Lung (tissue), 12 donors: ENCODE data around the gene GPR146. TPM values are rescaled to one million over a fixed set of nuclear protein-coding genes. Genes with fewer than 3 reads are reported as not detected.

Experiments used
- ATAC-seq: fragments of 200-7000 bp; cut with Tn5 transposase; one replicate; pipeline ENCODE4 v1.9.1; 2020; ENCODE audit warnings: moderate number of reproducible peaks; ENCODE audit not compliant: insufficient read depth, low FRiP score
- DNase-seq, 3 donors: peaks; one replicate each; pipeline ENCODE4 v3.0.0-alpha.2; 2013 to 2017
- H3K27ac ChIP-seq, 2 donors: one replicate each; pipeline ENCODE4 v1.5.1; 2013; ENCODE audit warnings: mild to moderate bottlenecking in 2 of 2, moderate library complexity in 2 of 2, control low read depth in 1 of 2, inconsistent platforms in 1 of 2, low read depth in 1 of 2, low read length in 1 of 2
- H3K27me3 ChIP-seq, 3 donors: one replicate each; pipeline ENCODE4 v1.5.1; 2013; ENCODE audit warnings: low read length in 2 of 3; ENCODE audit not compliant: control insufficient read depth in 3 of 3, insufficient read depth in 3 of 3
- H3K36me3 ChIP-seq, 4 donors: one replicate each; pipeline ENCODE4 v1.5.1; 2013; ENCODE audit warnings: low read length in 4 of 4, mild to moderate bottlenecking in 1 of 4, moderate library complexity in 1 of 4; ENCODE audit not compliant: control insufficient read depth in 4 of 4, insufficient read depth in 4 of 4
- H3K4me1 ChIP-seq, 5 donors: one replicate each; pipeline ENCODE4 v1.5.1; 2013; ENCODE audit warnings: low read length in 5 of 5, mild to moderate bottlenecking in 2 of 5, moderate library complexity in 1 of 5; ENCODE audit not compliant: control insufficient read depth in 5 of 5, insufficient read depth in 5 of 5
- H3K4me3 ChIP-seq: one replicate; pipeline ENCODE4 v1.5.1; 2013; ENCODE audit warnings: mild to moderate bottlenecking, control low read depth, moderate library complexity
- H3K9ac ChIP-seq, 2 donors: one replicate each; pipeline ENCODE4 v1.5.1; 2013; ENCODE audit warnings: low read length in 2 of 2, control low read depth in 1 of 2; ENCODE audit not compliant: insufficient read depth in 1 of 2
- H3K9me3 ChIP-seq, 4 donors: one replicate each; pipeline ENCODE4 v1.5.1; 2013; ENCODE audit warnings: low read length in 3 of 4, mild to moderate bottlenecking in 1 of 4, moderate library complexity in 1 of 4; ENCODE audit not compliant: control insufficient read depth in 4 of 4, insufficient read depth in 3 of 4
- WGBS, 2 donors: extraction: QIAGEN DNeasy Blood & Tissue Kit; methylation state at CpG; one replicate each; pipeline ENCODE4 v1.1.7; 2013; 5-methylcytosine and 5-hydroxymethylcytosine counted together
- polyA plus RNA-seq, 2 donors: library from polyadenylated mRNA; stranded (reverse); fragments of 200-250 nt; gene quantifications; one replicate each; pipeline ENCODE4 v1.2.1, GENCODE V29; 2013
- total RNA-seq, 2 donors: library from RNA; depleted of rRNA in 1 of 2; stranded (reverse); fragments of >200 nt in 1 of 2; gene quantifications; one replicate each; pipeline ENCODE4 v1.2.1, GENCODE V29; 2014 to 2021
- TF ChIP-seq, protein P1 (sequence below): IDR thresholded peaks from 2 replicates; pipeline ENCODE4 v1.5.1; 2012; ENCODE audit warnings: mild to moderate bottlenecking; ENCODE audit errors: control extremely low read depth, extremely low read depth
- donor health status: control.
- donor health status: control.
- donor health status: Bipolar disorder and iron deficiency.
- donor health status: healthy.
- donor health status: DM: yes; HTN: yes; CAD: no.

Gene GPR146
- total and polyA plus RNA-seq, 4 donors = 13.7 to 27.1 (median 14.0) TPM

DNA sequence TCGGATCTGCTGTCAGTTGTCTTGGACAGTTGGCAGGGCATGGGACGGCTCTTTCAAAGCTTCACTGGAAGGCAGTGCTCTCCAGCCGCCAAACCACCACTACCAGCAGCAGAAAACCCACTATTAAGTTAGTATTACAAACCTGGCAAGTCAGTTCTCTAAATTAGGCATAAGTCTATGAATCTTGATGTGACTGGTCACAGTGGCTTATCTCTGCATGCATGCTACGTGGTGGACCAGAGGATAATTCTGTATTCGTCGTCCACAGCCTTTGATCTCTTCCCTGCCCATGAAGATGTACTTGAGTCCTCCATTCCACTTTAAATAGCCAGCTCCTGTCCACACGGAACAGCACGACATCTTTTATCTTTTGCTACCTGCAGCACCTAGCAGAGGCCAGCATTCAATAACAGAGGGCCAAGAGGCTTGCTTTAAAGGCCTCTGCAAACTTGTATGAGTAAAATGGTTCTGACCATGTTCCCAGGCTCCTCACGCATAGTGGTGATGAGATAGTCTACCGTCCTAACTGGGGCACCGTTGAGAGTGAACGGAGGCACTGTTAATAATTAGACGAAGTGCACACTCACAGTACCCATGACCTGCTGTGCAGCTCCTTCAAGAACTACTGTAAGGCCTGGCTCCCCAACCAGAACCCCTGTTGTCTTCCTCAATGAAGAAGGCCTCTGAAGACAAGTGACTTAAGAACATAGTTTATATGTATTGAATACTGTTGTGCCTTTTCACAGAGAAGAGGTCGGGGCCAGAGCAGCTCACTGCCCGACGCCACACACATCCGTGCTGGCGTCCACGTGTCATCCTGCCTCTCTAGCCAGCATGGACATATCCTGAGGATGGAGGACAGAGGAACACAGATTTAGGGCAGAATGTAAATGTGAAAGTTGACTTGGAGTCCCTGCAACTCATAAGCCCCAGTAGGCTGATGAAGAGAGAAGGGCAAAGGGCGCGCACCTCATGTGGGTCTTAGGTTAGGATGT is 1.0 kb downstream of the GPR146 start:
- peak overlapping the region in 1 of 2 donors; percentile 11 for H3K9ac ChIP-seq
- TF ChIP-seq, protein P1, sequence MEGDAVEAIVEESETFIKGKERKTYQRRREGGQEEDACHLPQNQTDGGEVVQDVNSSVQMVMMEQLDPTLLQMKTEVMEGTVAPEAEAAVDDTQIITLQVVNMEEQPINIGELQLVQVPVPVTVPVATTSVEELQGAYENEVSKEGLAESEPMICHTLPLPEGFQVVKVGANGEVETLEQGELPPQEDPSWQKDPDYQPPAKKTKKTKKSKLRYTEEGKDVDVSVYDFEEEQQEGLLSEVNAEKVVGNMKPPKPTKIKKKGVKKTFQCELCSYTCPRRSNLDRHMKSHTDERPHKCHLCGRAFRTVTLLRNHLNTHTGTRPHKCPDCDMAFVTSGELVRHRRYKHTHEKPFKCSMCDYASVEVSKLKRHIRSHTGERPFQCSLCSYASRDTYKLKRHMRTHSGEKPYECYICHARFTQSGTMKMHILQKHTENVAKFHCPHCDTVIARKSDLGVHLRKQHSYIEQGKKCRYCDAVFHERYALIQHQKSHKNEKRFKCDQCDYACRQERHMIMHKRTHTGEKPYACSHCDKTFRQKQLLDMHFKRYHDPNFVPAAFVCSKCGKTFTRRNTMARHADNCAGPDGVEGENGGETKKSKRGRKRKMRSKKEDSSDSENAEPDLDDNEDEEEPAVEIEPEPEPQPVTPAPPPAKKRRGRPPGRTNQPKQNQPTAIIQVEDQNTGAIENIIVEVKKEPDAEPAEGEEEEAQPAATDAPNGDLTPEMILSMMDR = no peak
- no peak for DNase-seq
- H3K36me3 ChIP-seq = no peaks in the 10 kb centered on the region
- H3K27me3 ChIP-seq = no peaks in the 10 kb centered on the region
- H3K4me1 ChIP-seq = peaks cover 0 to 42% (median 22%) of the 10 kb centered on the region in 5 donors
- H3K27ac ChIP-seq = peak overlapping the region; percentile 83 to 91
- 66 to 78% methylated on average over 21 of the region's 21 CpGs for WGBS, 2 donors
- no peak for ATAC-seq
- no peaks in the 10 kb centered on the region for H3K9me3 ChIP-seq
- peak overlapping the region; percentile 63 for H3K4me3 ChIP-seq

DNA sequence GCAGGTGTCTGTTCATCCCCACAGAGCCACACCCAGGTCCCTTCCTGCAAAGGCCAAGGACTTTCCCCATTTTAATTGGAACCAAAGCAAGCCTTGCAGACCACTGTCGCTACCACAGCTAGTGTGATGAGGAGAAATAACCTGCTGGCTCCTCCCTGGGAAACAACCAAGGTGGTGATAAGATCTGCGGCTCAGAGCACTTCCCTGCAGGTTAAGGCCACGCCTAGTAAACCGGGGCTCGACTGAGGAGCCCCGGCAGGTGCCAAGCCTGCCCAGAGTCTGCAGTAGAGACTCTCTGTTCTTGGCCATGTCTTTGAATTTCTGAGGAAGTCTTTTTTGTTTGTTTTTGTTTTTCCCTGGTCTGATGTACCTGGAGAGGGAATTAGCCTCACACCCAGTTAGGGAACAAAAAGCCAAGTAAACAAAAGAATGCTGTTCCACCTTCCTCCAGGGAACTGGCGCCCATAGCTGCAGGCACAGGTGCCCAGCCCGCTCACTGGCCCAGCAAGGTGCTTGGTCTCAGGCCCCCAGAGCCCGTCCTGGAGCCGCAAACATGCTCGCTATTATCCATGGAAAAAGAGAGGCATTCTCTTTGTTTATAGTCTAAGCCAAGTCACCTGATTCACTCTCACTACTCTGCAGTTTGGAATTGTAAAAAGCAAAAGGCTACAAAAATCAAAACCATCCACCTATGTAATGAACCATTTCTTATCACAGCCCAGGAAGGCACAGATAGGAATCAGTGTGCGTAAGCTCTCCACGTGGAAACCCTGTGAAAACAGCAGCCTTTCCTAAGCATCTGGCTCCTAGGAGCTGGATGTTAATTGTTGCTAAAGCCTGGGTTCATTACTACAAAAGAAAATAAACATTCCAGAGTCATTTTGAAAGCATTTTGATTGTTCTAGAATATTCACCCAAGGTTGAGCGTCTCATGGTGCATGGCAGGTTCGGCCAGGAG is 2.7 kb downstream of the GPR146 start:
- WGBS, 2 donors = 67 to 74% methylated on average over 15 of the region's 15 CpGs
- no peaks in the 10 kb centered on the region for H3K9me3 ChIP-seq
- H3K27ac ChIP-seq = no peak overlapping the region
- H3K4me3 ChIP-seq = no peak overlapping the region
- no peak for DNase-seq
- H3K36me3 ChIP-seq = no peaks in the 10 kb centered on the region
- H3K27me3 ChIP-seq = no peaks in the 10 kb centered on the region
- peaks cover 0 to 40% (median 22%) of the 10 kb centered on the region in 5 donors for H3K4me1 ChIP-seq
- no peak for ATAC-seq
- TF ChIP-seq, protein P1 = no peak
- no peak overlapping the region for H3K9ac ChIP-seq

DNA sequence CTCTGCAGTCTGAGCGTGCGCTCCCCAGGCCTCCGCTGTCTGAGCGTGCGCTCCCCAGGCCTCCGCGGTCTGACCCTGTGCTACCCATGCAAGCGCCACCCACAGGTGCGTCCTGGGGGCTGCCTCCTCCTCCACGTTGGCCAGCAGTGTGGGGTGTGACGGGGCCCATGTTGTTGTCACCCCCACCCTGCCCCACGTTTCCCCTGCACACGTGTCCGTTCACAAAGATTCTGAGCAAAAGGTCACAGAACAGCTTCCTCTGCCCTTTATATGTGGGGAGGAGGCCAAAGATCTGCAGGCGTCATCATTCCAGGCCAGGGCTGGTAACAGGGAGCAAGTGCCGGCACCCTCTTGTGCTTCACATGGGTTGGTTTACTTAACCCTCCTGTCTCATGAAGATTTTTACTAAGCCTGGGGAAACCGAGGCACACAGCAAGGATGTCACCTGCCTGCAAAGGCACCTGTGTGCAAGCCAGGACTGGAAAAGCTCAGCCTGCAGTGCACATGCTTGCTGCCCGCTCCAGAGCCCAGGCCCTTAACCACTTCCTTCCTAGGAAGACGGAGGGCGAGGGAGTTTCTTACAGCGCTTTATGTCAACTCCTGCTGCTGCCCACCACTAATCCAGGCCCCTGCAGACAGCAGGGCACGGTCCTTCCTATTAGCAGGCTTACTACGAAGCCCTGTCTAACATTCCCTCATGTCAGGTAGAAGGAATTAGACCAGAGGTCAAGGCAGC is 4.8 kb downstream of the GPR146 start:
- H3K9me3 ChIP-seq = no peaks in the 10 kb centered on the region

More for the DNA sequence above, 4.8 kb downstream of the GPR146 start:
- 39 to 60% methylated on average over 23 of the region's 23 CpGs for WGBS, 2 donors
- H3K36me3 ChIP-seq = no peaks in the 10 kb centered on the region
- H3K4me1 ChIP-seq = peaks cover 0 to 40% (median 15%) of the 10 kb centered on the region in 5 donors
- TF ChIP-seq, protein P1 = no peak
- no peak overlapping the region for H3K9ac ChIP-seq
- DNase-seq (no peak), ATAC-seq (no peak)
- peak overlapping the region in 1 of 2 donors; percentile 49 for H3K27ac ChIP-seq
- no peaks in the 10 kb centered on the region for H3K27me3 ChIP-seq
- H3K4me3 ChIP-seq = no peak overlapping the region
